CD4-positive, alpha-beta T cell treated with Interferon alpha-2 for 1 hour (primary cell): ENCODE measurements around the gene LRRC23.

Source experiments
- DNase-seq, 2 donors: peaks; one replicate each; pipeline ENCODE4 v3.0.0-alpha.2; 2020 to 2022

The LRRC23 gene

DNA sequence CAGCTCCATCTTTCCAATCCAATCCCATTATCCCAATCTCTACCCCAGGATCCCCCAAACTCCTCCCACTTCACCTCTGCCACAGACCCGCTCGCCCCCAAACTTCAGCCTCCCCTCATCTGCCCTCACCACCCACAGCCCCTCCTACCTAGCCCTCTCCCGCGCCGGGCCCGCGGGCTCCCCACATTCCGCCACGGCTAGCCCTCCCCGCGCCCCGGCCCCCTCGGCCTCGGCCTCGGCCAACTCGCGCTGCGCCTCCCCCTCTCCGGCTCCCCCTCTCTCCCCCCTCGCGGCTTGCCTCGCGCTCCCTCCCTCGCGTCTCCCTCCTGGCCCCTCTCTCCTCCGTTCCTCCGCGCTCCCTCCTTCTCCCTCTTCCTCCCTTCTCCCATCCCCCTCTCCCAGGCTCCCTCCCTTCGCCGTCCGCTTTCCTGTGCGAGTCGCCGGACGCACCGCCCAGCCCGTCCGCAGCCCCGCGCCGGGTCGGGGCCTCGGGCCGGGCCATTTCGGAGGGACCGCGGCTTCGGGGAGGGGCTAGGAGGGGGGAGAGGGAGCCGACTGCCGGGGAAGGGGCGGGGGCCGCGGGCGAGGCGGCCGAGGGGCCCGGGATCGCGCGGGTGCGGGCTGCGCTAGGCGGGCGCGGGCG, 22.9 kb downstream of the LRRC23 start, which contains the start of gene ATN1:
ATN1 (plus strand) TSS at position 581 of the 643 bp plus-strand sequence. CDS start 6,043 bp downstream, outside the sequence.
- peak; percentile 26 to 57 for DNase-seq

GRCh38 chr12:6928022-6928702, 23.5 kb downstream of the LRRC23 start:
- DNase-seq: peak in 1 of 2 donors; percentile 39

DNA sequence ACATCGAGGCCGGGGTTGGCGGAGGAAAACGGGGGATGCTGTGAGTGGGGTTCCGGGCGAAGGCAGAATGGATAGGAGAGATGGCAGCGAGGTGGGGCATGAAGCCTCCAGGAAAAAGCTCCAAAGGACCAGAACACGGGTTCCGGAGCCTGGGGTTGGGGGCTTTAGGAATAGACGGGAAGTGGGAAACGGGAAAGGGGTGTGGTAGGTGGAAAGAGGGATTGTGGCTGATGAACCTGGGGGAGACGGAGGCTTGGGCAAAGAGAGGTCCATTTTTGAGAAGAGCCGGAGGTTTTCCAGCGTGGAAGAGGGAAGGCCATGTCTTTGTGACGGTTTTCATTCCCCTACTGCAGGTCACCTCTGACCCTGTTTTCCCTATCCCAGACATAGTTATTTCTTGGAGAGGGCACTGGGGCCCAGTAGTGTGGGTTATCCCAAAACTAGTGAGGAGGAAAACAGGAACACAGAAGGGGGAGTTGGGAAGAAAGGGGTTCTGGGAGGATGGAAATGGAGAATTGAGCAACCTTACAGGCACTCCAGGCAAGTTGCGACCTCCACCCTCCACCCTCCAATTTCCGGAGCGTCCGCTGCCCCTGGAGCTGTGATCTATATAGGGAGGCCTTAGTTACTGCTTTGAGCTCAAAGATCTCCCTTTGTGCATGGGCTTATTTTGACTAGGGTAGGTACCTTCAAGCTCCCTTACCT, 24.2 kb downstream of the LRRC23 start:
- no peak for DNase-seq

DNA sequence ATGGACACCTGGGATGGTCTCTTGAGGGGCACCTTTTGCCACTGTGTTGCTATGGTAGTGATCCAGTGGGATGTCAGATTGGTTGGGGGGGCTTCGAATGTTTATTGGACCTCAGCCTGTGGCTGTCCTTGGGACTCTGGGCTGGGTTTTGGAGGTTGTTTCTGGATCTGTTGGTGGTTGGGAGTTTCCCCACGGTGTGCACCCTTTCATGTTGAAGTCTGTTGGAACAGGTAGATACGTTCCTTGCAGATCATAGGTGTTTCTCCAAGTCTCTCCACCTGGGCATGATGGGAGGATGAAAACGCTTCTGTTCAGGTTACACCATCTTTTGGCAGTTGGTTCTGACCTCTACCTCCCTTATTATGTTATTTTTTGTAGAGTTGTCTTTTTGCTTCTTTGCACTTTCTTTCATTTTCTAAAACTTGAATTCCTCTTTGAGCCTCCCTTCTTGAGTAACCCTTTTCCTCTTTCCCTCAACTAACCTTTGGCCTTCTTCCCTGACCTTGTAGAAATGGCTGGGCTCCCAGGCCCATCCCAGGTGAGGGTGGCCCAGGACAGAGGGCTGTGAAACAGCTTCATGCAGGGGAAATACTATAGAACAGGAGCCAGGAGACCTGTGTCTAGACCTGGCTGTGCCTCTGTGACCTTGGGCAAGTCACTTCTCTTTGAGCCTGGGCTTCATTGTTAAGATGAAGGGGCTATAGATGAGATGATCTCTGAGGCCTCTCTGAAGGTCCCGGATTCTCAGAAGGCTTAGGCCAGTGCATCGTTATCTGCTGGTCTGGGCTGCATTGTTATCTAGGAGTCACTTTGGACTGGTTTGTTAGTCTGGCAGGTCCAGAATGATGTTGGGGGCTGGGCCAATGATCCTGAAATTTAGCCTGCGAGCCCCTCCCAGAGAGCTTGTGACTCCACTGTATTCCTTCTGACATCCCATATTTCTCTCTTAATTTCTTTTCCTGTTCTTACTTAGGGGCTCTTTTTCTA, 25.1 kb downstream of the LRRC23 start:
- DNase-seq: no peak

DNA sequence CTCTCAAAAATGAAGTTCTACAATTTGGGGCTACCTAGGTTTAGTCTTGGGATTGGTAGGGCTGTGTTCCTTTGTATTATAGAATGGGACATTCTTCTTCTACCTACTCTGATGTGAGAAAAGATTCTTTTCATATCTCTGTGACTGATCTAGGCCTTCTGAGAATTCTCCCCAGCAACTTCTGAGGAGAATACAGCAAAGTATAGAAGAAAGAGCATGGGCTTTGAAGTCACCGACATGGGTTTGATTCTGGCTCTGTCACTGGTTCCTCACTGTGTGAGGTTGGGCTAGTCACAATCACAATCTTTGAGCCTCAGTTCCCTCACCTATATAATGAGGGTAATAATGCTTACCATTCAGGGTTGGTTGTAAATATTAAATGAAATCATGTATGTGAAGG, 28.1 kb downstream of the LRRC23 start:
- peak in 1 of 2 donors; percentile 48 for DNase-seq

DNA sequence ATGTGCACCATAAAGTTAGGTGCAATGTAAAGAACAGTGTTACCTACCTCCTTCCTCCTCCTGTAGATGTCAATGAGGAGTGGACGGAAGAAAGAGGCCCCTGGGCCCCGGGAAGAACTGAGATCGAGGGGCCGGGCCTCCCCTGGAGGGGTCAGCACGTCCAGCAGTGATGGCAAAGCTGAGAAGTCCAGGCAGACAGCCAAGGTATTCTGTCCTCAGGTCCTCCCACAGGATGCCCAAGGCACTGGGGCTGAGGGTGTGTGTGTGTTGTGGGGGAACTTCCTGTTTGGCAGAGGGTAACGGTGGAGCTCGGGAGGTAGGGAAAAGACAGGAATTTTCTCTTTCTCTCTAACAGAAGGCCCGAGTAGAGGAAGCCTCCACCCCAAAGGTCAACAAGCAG, 29.5 kb downstream of the LRRC23 start:
- no peak for DNase-seq

DNA sequence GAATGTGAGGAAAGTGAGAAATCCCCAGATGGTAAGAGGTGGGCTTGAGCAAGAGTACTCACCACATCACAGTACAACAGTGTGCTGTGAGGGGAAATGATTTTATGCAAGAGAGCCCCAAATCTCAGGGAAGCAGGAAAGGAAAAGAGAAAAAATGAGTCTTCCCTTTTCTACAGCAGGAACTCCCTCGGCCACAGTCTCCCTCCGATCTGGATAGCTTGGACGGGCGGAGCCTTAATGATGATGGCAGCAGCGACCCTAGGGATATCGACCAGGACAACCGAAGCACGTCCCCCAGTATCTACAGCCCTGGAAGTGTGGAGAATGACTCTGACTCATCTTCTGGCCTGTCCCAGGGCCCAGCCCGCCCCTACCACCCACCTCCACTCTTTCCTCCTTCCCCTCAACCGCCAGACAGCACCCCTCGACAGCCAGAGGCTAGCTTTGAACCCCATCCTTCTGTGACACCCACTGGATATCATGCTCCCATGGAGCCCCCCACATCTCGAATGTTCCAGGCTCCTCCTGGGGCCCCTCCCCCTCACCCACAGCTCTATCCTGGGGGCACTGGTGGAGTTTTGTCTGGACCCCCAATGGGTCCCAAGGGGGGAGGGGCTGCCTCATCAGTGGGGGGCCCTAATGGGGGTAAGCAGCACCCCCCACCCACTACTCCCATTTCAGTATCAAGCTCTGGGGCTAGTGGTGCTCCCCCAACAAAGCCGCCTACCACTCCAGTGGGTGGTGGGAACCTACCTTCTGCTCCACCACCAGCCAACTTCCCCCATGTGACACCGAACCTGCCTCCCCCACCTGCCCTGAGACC, 31.0 kb downstream of the LRRC23 start:
- no peak for DNase-seq

- DNase-seq: no peak
These were observed 31.6 kb downstream of the LRRC23 start for GRCh38 chr12:6936194-6936635.

GRCh38 chr12:6936636-6937480, 32.2 kb downstream of the LRRC23 start:
- peak; percentile 31 to 63 for DNase-seq

DNA sequence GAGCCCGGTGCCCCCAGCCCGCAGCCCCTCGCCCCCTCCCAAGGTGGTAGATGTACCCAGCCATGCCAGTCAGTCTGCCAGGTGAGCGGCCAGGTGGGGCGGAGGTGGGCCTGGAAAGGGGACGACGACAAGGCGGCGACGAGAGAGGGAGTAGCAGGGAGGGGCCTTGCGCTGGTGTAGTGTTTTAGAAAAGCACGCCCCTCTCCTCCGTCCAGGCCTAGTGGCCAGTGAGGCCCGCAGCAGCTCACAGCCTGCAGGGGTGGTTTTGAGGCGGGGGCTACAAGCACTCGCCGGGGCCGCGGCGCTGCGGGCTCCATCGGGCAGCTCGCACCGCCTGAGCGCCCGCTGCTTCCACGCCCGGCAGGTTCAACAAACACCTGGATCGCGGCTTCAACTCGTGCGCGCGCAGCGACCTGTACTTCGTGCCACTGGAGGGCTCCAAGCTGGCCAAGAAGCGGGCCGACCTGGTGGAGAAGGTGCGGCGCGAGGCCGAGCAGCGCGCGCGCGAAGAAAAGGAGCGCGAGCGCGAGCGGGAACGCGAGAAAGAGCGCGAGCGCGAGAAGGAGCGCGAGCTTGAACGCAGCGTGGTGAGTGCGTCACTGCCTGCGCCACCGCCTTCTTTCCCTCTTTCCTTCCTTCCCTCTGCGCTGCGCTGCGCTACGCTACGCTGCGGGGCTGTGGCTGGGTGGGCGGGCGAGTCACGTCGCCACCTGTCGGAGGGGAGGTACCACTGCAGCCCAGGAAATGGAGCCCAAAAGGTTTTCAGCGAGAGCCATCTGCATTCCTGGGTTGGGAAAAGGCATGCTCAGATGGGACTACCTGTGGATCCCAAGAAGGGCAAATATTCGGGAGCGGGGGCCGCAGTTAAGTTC, 33.1 kb downstream of the LRRC23 start:
- peak; percentile 95 to 96 for DNase-seq

- DNase-seq: no peak
These were observed 34.0 kb downstream of the LRRC23 start for GRCh38 chr12:6938353-6939190.

DNA sequence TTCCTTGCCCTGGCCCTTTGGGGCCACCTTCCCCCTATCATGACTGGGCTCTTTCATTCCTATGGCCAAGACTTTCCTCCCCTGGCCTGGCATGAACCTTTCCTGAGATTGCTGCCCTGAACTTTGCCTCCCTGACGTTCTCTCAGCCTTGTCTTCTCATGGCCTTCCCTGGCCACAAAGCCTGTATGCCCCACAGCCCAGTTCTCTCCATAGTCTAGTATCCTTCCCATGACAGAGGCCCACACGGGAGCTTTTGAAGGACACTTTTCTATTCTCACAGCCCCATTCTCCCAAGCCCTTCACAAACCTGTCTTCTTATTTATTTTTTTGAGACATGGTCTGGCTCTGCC, 34.5 kb downstream of the LRRC23 start:
- no peak for DNase-seq

GRCh38 chr12:6941267-6941666, 36.6 kb downstream of the LRRC23 start:
- DNase-seq: no peak

DNA sequence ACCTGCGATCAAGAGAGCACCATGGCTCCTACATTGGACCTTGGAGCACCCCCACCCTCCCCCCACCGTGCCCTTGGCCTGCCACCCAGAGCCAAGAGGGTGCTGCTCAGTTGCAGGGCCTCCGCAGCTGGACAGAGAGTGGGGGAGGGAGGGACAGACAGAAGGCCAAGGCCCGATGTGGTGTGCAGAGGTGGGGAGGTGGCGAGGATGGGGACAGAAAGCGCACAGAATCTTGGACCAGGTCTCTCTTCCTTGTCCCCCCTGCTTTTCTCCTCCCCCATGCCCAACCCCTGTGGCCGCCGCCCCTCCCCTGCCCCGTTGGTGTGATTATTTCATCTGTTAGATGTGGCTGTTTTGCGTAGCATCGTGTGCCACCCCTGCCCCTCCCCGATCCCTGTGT, 37.2 kb downstream of the LRRC23 start:
- DNase-seq: no peak

- no peak for DNase-seq
These were observed 37.7 kb downstream of the LRRC23 start for GRCh38 chr12:6942331-6942665.

DNA sequence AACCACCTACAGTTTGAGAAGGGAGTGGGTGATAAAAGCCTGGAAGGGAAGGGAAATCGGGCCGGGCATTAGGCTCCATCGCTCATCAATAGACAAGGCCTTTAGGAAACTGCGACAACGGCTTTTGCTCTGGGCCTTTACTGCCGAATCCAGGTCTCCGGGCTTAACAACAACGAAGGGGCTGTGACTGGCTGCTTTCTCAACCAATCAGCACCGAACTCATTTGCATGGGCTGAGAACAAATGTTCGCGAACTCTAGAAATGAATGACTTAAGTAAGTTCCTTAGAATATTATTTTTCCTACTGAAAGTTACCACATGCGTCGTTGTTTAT, 38.7 kb downstream of the LRRC23 start:
- DNase-seq: peak; percentile 89 to 92

DNA sequence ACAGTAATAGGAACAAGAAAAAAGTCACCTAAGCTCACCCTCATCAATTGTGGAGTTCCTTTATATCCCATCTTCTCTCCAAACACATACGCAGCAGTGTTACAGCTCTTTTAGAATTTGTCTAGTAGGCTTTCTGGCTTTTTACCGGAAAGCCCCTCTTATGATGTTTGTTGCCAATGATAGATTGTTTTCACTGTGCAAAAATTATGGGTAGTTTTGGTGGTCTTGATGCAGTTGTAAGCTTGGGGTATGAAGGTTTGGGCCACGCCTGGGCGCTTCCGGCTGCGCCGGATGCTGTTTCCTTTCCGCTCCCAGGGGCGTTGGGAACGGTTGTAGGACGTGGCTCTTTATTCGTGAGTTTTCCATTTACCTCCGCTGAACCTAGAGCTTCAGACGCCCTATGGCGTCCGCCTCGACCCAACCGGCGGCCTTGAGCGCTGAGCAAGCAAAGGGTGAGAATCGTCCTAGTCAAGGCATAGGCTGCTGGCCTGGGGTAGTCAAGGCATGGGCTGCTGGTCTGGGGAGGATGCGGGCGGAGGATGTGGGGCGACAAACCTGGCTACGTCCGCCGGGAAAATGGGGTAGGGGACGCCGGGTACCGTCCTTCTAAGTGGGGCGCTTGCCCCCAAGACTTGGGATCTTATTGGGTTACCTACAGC, 39.2 kb downstream of the LRRC23 start, which contains the start of the genes C12orf57 and RNU7-1:
C12orf57 (plus strand) TSS at position 301 of the 659 bp plus-strand sequence; CDS start at position 401, 100 bp downstream.
RNU7-1 (plus strand) TSS at position 95 of the 659 bp plus-strand sequence.
- peak; percentile 87 to 90 for DNase-seq
